ENCODE results near the gene SSH3.

SSH3 gene

GRCh38 chr11:67303132-67303834, at the start of gene SSH3:
TSS of gene SSH3 (plus strand) at chr11:67303530. CDS start at chr11:67303626, 96 bp downstream.
- peak in 2 of 6 experiments; percentile 31 for DNase-seq

GRCh38 chr11:67253872-67254624, 49.3 kb upstream of the SSH3 start:
- DNase-seq, result no peak

GRCh38 chr11:67254798-67255197, 48.5 kb upstream of the SSH3 start:
- DNase-seq, result no peak

- no peak for DNase-seq
Observed at GRCh38 chr11:67255353-67255752, 48.0 kb upstream of the SSH3 start.

- no peak for DNase-seq
Observed at GRCh38 chr11:67255864-67256263, 47.5 kb upstream of the SSH3 start.

- DNase-seq, result no peak
Observed at GRCh38 chr11:67256477-67257135, 46.7 kb upstream of the SSH3 start.

GRCh38 chr11:67260406-67260805, 42.9 kb upstream of the SSH3 start:
- no peak for DNase-seq

GRCh38 chr11:67260885-67261639, 42.3 kb upstream of the SSH3 start:
- peak in 2 of 6 experiments; percentile 21 to 49 for DNase-seq

GRCh38 chr11:67261640-67261945, 41.7 kb upstream of the SSH3 start:
- DNase-seq, result no peak

- no peak for DNase-seq
Observed at GRCh38 chr11:67261946-67262681, 41.2 kb upstream of the SSH3 start.

GRCh38 chr11:67262731-67263675, 40.3 kb upstream of the SSH3 start:
- peak; percentile 28 to 70 (median 58) for DNase-seq

- no peak for DNase-seq
Observed at GRCh38 chr11:67264260-67264659, 39.1 kb upstream of the SSH3 start.

- no peak for DNase-seq
Observed at GRCh38 chr11:67264877-67265632, 38.3 kb upstream of the SSH3 start.

GRCh38 chr11:67265633-67266448, 37.5 kb upstream of the SSH3 start:
- DNase-seq, result peak; percentile 54 to 82 (median 68)

GRCh38 chr11:67266449-67267187, 36.7 kb upstream of the SSH3 start, which contains the start of gene GRK2:
TSS of gene GRK2 (plus strand) at chr11:67266473. CDS start at chr11:67266700, 227 bp downstream.
- peak in 3 of 6 experiments; percentile 41 to 47 (median 46) for DNase-seq

- DNase-seq, result peak in 3 of 6 experiments; percentile 35 to 52 (median 44)
Observed at GRCh38 chr11:67267188-67268080, 35.9 kb upstream of the SSH3 start.
